HG03196 (cell line): Measurements from ENCODE around the gene TNNI3.

ENCODE experiments used
- ATAC-seq: cut with Tn5 transposase; IDR thresholded peaks from one replicate; pipeline ENCODE4 v1.9.1; 2021; ENCODE audit not compliant: unreplicated experiment

The TNNI3 gene

DNA sequence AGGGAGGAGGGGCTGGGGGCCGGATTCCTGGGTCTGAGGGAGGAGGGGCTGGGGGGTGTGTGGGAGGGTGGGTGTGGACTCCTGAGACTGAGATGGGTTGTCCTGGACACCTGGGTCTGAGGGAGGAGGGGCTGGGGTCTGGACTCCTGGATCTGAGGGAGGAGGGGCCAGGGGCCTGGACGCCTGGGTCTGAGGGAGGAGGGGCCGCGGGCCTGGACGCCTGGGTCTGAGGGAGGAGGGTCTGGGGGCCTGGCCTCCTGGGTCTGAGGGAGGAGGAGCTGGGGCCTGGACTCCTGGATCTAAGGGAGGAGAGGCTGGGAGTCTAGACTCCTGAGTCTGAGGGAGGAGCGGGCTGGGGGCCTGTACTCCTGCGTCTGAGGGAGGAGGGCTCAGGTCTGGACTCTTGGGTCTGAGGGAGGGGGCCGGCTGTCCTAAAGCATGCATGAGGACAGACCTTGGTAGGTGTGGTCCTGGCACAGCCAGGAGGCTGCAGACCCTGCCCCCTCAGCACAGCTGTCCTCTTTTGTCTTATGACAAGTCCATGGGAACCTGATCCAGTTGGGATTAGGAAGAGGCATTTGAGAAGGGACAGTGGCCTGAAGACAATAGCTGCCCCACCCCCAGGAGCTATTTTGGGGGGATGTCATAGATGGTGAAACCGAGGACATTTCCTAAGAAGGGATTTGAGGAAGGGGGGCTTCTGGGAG is 9.8 kb downstream of the TNNI3 start:
- ATAC-seq, result no peak

DNA sequence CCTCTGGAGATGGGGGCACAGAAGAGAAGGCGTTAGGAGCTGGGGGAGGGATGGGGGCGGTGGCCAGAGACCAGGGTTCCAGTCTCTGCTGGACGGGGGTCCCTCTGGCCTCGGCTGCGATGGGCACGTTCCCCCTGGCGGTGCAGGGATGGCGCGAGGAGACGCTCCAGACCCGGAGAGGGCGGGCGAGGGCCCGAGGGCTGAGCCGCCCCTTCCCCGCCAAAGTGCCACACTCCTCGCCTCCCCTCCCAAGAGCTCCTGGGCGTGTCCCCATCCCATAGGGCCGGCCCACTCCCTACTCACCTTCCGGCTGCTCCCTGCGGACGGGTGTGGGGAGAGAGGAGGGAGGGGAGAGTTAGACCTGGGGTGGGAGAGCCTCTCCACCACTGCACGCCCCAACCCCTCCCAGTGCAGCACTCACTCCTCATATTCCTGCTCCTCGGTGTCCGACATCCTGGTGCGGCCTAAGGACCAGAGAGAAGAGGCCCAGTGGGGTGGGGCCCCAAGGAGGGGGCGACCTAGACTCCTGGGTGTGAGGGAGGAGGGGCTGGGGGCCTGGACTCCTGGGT is 10.7 kb downstream of the TNNI3 start:
- ATAC-seq, result no peak

DNA sequence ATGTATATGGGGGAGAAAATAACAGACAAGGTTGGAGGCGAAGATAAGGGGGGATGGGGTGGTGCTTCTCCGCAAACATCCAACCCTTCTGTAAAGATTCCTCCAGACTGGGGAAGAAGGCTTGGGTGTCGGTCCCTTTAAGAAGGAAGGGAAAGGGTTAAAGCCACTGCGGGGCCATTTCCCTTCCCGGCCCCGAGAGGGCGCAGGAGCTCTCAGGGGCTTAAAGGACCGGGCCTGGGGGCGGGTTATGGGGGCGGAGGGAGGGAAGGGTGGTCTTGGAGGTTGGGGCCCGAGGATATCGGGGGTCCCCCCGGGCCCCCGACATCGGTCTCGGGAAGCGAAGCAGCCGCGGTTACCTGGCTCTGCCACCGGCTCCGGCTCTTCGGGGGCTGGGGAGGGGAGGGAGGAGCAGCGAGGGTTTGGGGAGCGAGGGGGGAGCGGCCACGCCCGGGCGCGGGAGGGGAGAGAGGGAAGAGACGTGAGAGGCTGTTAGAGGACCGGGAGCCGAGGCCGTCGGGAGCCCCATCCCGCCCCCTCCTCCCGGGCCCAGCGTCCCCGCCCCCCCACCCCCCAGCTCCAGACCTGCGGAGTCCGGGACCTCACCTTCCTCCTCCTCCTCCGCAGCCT is 11.3 kb downstream of the TNNI3 start:
- no peak for ATAC-seq

DNA sequence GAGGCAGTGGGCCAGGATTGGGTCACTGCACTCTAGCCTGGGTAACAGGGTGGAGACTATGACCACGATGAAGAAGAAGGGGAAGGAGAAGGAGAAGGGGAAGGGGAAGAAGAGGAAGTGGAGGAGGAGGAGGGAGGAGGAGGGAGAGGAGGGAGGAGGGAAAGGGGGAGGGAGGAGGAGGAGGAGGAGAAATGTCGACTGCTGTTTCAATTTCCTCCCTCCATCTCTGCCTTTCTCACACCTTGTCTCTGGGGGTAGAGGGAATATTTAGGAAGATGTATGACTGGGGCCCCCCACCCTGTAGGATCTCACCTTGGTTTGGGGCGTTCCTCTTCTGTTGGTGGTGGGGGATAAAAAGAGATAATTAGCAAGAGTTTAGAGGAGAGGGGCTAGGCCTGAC is 12.3 kb downstream of the TNNI3 start:
- ATAC-seq, result no peak

DNA sequence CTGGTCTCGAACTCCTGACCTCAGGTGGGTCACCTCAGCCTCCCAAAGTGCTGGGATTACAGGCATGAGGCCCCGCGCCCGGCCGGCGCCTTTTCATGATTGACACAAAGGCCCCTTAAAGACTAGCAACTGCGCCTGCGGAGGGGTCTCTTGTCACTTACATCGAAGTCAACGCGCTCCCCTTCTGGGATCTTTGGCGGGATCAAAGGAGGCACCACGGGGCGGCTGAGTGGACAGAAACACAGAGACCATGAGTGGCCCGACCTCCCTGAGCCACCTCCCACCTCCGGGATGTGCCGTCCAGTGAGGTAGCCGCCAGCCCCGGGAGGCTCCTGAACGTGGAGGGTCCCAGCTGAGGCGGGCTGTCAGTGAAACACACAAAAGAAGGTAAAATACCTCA is 15.8 kb downstream of the TNNI3 start:
- no peak for ATAC-seq

DNA sequence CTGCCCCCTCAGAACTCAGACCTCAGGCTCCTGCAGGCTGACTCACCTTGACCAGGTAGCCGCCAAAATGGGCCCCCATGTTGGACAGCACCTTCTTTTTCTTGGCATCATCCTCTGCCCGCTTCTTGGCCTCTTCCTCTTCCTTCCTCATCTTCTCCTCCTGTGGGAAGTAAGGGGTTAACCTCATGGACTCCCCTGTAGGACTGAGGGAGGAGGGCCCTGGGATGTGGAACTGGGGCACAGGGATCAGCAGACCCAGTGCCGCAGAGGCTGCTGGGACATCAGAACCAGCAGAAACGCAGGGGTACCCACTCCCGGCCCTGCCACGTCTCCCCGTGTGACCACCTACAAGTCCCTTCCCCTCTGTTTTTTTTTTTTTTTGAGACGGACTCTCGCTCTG is 19.6 kb downstream of the TNNI3 start:
- ATAC-seq, result no peak

DNA sequence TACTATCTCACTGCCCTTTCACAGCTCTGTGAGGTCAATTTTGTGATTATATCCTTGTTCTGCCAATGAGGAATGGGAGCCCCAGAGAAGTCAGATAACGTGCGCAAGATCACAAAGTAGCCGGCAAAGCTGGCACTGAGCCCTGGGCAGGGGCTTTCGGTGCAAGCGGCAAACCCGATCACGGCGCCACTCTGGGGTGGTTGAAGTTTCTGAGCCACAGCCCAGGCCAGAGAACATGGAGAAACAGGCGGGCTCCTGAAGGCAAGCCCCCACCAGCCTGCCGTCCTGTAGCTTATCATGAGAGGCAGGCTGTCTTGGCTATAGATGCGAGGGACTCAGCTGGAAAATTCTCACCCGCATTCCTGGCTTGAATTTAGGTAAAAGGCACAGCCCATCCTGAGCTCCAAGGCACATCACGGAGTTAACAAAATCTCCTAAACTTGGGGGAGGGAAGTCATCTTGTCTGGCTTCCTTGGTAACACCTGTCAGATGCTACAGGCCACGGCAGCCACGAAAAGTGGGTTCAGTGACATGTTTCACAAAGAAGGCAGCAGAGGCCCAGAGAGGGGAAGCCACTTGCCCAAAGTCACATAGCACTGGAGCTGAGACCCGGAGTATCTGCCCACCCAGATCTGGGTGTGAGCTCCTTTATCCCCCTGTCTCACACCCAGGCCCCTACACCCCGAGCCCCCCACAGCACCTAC is 21.0 kb downstream of the TNNI3 start:
- ATAC-seq, result no peak

DNA sequence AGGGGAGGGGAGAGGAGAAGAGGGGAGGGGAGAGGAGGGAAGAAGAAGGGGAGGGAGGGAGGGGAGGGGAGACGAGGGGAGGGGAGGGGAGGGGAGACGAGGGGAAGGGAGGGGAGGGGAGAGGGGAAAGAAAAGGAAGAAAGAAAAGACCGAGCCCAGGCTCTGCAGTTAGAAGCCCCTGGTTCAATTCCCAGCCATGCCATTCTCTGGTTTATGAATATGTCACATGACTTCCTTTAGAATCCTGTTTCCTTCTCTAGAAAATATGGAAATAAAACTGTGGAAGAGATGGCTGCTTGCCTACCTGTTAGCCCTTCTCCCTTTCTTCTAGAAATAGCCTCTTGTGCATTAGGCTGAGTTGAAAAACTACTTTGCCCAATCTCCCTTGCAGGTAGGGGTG is 22.8 kb downstream of the TNNI3 start:
- no peak for ATAC-seq

DNA sequence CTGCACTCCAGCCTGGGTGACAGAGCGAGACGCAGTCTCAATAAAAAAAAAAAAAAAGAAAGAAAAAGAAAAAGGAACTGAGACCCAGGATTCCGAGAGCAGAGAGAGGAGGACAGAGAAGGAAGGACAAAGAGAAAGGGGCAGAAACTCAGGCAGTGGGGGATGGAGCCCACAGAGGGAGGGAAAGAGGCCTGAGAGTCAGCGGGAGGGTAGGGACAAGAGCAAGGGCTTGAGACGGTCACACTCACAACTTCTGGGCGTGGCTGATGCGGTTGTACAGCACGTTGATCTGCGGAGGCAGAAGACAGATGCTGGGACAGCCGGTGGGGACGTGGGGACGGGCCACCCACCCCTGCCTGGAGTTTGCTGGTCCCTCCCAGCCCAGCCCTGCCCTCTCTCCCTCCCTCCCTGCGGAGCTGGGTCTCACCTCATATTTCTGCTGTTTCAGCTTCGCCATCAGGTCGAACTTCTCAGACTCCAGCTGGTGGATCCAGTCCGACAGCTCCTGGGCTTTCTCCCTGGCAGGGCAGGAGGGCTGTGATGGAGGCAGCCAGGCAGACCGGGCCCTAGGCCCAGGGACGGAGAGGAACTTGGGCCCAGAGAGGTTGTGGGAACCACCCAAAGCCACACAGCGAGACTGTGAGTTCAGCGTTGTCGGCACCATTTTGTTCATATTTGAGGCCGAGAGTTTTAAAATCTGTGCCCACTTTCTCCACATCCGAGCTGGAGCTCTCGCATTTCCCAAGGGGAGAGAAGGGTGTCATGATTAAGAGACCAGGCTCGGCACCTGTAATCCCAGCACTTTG is 23.7 kb downstream of the TNNI3 start:
- no peak for ATAC-seq

DNA sequence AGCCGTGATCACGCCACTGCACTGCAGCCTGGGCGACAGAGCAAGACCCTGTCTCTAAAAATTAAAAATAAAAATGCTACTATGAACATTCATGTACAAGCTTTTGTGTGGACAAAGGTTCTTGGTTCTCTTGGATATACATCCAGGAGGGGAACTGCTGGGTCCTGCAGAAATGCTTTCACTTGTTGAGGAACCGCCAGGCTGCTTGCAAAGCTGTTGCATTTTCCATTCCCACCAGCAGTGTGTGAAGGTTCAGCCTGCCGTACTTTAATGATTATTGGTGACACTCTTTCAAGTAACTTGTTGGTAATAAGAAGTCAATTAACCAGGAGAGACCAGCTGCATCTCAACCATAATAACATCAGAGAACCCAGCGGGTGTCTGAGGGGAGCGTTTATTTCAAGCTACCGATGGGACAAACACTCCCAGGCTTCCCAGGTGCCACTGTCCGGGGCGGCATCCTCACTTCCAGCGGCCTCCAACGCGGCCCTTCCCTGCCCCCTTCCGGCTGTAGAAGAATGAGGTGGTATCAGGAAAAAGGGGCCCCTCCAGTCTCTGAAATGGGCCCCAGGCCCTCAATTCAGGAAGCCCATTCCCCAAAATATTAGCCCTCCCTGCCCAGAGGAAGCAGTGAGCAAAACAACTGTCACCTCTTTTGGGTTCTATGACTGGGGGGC is 24.9 kb downstream of the TNNI3 start:
- ATAC-seq, result no peak

DNA sequence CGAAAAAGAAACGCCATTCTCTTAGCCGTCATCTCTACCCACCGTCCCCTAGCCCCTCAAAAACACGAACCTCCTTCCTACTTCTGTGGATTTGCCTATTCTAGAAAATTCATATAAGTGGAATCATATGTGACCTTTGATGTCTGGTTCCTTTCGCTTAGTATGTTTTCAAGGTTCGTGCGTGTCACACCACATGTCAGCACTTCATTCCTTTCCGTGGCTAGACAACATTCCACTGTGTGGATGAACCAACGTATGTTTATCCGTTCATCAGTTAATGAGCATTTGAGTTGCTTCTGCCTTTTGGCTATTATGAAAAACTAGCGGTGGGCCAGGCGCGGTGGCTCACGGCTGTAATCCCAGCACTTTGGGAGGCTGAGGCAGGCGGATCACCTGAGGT is 26.1 kb downstream of the TNNI3 start:
- no peak for ATAC-seq

DNA sequence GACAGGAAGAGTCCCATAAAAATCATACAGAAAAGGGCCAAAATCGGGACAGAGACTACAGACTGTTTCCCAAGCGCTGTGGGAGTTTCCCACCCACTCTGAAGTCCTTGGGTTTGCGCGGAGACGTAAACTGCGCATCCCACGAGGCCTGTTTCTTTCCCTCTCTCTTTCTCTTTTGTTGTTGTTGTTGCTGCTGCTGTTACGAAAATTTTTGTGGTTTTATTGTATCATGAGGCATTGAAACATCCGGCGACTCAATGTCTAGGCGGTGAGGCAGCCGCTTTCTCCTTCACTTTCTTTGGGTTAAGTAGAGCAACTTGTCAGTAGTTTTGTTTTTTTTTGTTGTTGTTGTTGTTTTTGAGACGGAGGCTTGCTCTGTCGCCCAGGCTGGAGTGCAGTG is 38.5 kb downstream of the TNNI3 start:
- ATAC-seq, result no peak

DNA sequence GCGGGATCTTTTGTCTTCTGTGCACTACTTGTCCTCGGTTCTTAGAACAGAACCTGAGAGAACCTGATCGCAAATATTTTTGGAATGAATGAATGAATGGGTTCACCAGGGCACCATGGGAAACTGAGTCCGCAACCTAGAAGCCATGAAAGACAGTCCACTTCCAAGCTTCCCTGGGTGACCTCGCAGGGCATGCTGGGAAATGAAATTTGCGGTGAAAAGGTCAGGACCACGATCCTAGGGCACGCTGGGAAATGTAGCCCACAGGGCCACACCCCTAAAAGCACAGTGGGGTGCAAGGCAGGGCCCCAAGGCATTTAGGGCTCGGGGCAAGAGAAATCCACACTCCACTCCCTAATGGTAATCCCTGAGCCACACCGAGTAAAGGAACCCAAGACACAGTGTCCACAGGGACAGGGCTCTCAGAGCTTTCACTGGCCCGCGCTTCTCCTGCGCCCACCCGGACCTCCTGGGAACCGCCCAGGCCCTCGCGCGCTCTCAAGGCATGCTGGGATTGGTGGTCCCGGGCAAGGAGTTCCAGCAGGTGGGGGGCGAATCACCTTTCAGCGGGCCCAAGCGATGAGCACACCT is 39.0 kb downstream of the TNNI3 start:
- ATAC-seq, result no peak

DNA sequence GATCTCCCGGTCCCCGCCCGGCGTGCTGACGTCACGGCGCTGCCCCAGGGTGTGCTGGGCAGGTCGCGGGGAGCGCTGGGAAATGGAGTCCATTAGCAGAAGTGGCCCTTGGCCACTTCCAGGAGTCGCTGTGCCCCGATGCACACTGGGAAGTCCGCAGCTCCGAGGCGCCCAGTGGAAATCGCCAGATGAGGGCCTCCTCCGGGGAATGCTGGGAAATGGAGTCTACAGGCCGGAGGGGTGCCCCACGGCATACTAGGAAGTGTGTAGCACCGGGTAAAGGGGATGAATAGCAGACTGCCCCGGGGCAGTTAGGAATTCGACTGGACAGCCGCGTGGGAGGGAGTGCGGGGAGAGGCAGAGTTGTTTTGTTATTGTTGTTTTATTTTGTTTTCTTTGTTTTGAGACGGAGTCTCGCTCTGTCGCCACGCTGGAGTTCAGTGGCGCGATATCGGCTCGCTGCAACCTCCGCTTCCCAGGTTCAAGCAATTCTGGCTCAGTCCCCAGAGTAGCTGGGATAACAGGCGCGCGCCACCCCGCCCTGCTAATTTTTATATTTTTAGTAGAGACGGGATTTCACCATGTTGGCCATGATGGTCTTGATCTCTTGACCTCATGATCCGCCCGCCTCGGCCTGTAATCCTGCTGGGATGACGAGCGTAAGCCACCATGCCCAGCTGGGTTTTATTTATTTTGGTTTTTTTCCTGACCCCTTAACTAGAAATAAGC is 39.7 kb downstream of the TNNI3 start:
- peak; percentile 80 for ATAC-seq

DNA sequence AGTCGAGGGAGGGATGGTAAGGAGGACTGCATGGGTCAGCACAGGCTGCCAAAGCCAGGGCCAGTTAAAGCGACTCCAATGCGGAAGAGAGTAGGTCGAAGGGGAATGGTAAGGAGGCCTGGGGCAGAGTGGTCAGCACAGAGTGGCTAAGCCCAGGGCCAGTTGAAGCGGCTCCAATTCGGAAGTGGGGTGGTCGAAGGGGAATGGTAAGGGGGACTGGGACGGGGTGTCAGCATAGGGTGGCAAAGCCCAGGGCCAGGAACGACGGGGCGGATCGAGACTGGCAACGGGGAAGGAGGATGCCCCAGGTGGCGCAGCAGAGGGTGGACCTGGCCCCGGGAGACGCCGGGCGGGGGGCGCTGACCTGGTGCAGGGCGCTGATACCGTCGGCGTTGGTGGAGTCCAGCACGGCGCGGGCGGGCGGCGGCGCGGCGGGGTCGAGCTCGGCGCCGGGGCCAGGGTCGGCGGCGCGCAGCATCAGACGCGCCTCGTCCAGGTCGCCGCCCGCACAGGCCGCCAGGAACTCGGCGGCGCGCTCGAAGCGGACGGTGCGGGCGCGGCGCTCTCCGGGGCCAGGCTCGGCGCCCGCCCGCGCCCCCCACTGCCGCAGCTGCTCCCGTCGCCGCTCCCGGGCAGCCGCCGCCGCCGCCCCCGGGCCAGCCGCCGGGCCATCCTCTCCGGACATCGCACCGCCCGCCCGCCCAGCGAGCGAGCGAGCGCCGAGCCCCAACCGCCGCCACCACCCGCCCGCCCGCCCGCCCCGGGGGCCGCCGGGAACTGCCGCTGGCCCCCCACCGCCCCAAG is 40.5 kb downstream of the TNNI3 start, which contains the start of gene PPP1R12C:
TSS of gene PPP1R12C (minus strand) at position 779 of the 804 bp plus-strand sequence. CDS start at position 685, 94 bp downstream.
- ATAC-seq, result no peak

DNA sequence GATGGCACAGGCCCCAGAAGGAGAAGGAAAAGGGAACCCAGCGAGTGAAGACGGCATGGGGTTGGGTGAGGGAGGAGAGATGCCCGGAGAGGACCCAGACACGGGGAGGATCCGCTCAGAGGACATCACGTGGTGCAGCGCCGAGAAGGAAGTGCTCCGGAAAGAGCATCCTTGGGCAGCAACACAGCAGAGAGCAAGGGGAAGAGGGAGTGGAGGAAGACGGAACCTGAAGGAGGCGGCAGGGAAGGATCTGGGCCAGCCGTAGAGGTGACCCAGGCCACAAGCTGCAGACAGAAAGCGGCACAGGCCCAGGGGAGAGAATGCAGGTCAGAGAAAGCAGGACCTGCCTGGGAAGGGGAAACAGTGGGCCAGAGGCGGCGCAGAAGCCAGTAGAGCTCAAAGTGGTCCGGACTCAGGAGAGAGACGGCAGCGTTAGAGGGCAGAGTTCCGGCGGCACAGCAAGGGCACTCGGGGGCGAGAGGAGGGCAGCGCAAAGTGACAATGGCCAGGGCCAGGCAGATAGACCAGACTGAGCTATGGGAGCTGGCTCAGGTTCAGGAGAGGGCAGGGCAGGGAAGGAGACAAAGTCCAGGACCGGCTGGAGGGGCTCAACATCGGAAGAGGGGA is 41.2 kb downstream of the TNNI3 start:
- ATAC-seq, result no peak

DNA sequence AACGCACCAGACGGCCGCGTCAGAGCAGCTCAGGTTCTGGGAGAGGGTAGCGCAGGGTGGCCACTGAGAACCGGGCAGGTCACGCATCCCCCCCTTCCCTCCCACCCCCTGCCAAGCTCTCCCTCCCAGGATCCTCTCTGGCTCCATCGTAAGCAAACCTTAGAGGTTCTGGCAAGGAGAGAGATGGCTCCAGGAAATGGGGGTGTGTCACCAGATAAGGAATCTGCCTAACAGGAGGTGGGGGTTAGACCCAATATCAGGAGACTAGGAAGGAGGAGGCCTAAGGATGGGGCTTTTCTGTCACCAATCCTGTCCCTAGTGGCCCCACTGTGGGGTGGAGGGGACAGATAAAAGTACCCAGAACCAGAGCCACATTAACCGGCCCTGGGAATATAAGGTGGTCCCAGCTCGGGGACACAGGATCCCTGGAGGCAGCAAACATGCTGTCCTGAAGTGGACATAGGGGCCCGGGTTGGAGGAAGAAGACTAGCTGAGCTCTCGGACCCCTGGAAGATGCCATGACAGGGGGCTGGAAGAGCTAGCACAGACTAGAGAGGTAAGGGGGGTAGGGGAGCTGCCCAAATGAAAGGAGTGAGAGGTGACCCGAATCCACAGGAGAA is 42.0 kb downstream of the TNNI3 start:
- ATAC-seq, result no peak
